Body of pancreas (tissue), 4 donors: ENCODE measurements around the gene SCUBE1. TPM values are rescaled to one million over a fixed set of nuclear protein-coding genes. Genes with fewer than 3 reads are reported as not detected.

Experiments
- ATAC-seq: fragments of 150-250 bp; one replicate; pipeline ENCODE4 v1.9.1; 2016
- DNase-seq, 4 donors: peaks; one replicate each; pipeline ENCODE4 v3.0.0-alpha.2; 2019
- H3K27ac ChIP-seq, 4 donors: fragments of 200-600 bp; sonication (generic); 1 replicate in 3 of 4; 2 replicates in 1 of 4; pipeline versions ENCODE4 v1.5.1 to v1.6.1; 2016 to 2019; ENCODE audit warnings: mild to moderate bottlenecking in 1 of 4, mixed read lengths in 1 of 4, moderate library complexity in 1 of 4
- H3K27me3 ChIP-seq, 2 donors: fragments of 200-600 bp; sonication (generic); one replicate each; pipeline ENCODE4 v1.6.0; 2016; ENCODE audit warnings: mild to moderate bottlenecking in 1 of 2
- H3K36me3 ChIP-seq, 2 donors: fragments of 200-600 bp; sonication (generic); replicated peaks in 1 of 2; 2 replicates each; pipeline ENCODE4 v1.5.1; 2016; ENCODE audit warnings: low read depth in 2 of 2; ENCODE audit not compliant: insufficient read depth in 1 of 2
- H3K4me1 ChIP-seq: fragments of 200-600 bp; sonication (generic); one replicate; pipeline ENCODE4 v1.6.0; 2016
- H3K4me3 ChIP-seq, 2 donors: fragments of 200-600 bp; sonication (generic); 1 replicate in 1 of 2; 2 replicates in 1 of 2; pipeline ENCODE4 v1.5.1; 2016 to 2019
- H3K9me3 ChIP-seq, 3 donors: fragments of 200-600 bp; sonication (generic); 1 replicate in 2 of 3; 2 replicates in 1 of 3; pipeline ENCODE4 v1.5.1; 2016
- CTCF ChIP-seq, 7 experiments: fragments of 450-650 bp in 4 of 7; fragments of 200-600 bp in 3 of 7; sonication (generic) in 3 of 7; IDR thresholded peaks; one replicate each; pipeline ENCODE4 v1.5.1; 2016 to 2019; ENCODE audit warnings: antibody characterized with exemption in 7 of 7
- POLR2A ChIP-seq, 3 donors: fragments of 450-650 bp; IDR thresholded peaks; one replicate each; pipeline ENCODE4 v1.6.1; 2016; ENCODE audit warnings: antibody characterized with exemption in 3 of 3, mild to moderate bottlenecking in 2 of 3
- WGBS, 2 donors: methylation state at CpG; one replicate each; pipeline ENCODE4 v1.1.5; 2017; 5-methylcytosine and 5-hydroxymethylcytosine counted together
- intact Hi-C: fragments of 100-400 bp; cut with DNase I; formaldehyde crosslinking; loops from one replicate; pipeline ENCODE4 v1.15.1; 2023
- total RNA-seq, 2 donors: library from RNA; depleted of rRNA; stranded (reverse); fragments of >200 nt; gene quantifications; one replicate each; pipeline ENCODE4 v1.1.0, GENCODE V29; 2016

SCUBE1 gene
- total RNA-seq, 2 donors from 2014 or later, result under 0.01 to 0.26 TPM

DNA sequence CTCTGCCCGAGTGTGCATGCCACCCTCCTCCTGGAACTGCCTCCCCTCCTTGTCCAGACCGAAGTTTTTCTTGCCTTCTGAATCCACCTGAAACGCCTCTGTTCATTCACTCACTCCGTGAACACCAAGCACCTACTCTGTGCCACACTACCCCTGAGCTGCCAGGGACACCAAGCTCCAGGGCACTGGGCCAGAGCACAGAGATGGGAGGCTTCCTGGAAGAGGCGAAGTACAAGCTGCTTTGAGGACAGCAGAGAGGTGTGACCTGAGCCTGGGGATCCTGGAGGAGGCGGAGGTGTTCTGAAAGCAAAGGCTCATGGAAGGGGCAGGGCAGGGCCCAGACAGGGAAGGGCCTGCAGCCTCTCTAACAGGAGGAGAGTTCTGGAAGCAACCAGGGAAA is 47.5 kb downstream of the SCUBE1 start:
- H3K4me3 ChIP-seq, result no peak overlapping the region
- ATAC-seq (no peak), DNase-seq (no peak)
- TF ChIP-seq CTCF (IDR thresholded peaks at IDR 0.05), result no peak
- no peak for TF ChIP-seq POLR2A (IDR thresholded peaks at IDR 0.05)
- no peaks in the 10 kb centered on the region for H3K9me3 ChIP-seq
- H3K27ac ChIP-seq, result no peak overlapping the region
- no peaks in the 10 kb centered on the region for H3K4me1 ChIP-seq
- no peaks in the 10 kb centered on the region for H3K36me3 ChIP-seq
- H3K27me3 ChIP-seq, result no peaks in the 10 kb centered on the region
- intact Hi-C loops, result no loop called here
- 64 to 79% methylated on average over 5 to 6 of the region's 6 CpGs for WGBS, 2 donors

DNA sequence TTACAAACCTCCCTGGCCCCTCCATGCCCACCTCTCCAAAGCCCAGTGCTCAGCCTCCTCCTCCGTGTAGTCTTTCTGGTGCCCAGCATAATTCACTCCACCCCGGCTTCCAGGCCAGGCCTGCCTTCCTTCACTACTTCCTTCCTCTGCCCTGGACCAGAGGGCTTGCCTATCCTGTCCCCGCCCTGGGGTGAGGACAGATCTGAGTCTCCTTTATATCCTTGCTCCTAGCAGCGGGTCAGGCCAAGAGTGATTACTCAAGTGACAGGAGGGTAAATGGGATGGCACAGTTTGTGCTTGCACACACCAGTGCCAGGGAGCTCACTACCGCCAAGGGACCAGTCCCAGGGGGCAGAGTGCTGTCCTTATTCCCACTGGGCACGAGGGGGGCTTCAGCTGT is 48.0 kb downstream of the SCUBE1 start:
- no peak overlapping the region for H3K4me3 ChIP-seq
- whole genome bisulfite sequencing, 2 donors, result 71 to 76% methylated on average over 4 to 6 of the region's 6 CpGs
- no peaks in the 10 kb centered on the region for H3K4me1 ChIP-seq
- H3K27me3 ChIP-seq, result no peaks in the 10 kb centered on the region
- H3K9me3 ChIP-seq, result no peaks in the 10 kb centered on the region
- no peak overlapping the region for H3K27ac ChIP-seq
- intact Hi-C loops, result no loop called here
- no peak for TF ChIP-seq POLR2A (IDR thresholded peaks at IDR 0.05)
- no peak for TF ChIP-seq CTCF (IDR thresholded peaks at IDR 0.05)
- DNase-seq (no peak), ATAC-seq (no peak)
- H3K36me3 ChIP-seq, result no peaks in the 10 kb centered on the region

GRCh38 chr22:43293655-43294392 is 49.3 kb downstream of the SCUBE1 start:
- ATAC-seq, result no peak
- no peaks in the 10 kb centered on the region for H3K27me3 ChIP-seq
- no peaks in the 10 kb centered on the region for H3K36me3 ChIP-seq
- H3K9me3 ChIP-seq, result no peaks in the 10 kb centered on the region
- intact Hi-C loops, result no loop called here
- H3K4me1 ChIP-seq, result no peaks in the 10 kb centered on the region
- TF ChIP-seq POLR2A (IDR thresholded peaks at IDR 0.05) (no peak), CTCF (IDR thresholded peaks at IDR 0.05) (no peak)
- WGBS, 2 donors, result 77 to 78% methylated on average over 14 to 15 of the region's 15 CpGs
- no peak for DNase-seq
- H3K27ac ChIP-seq, result no peak overlapping the region
- H3K4me3 ChIP-seq, result no peak overlapping the region

GRCh38 chr22:43293259-43293654 is 49.9 kb downstream of the SCUBE1 start:
- Histone ChIP-seq H3K4me3 (no peak overlapping the region), H3K27me3 (no peaks in the 10 kb centered on the region), H3K9me3 (no peaks in the 10 kb centered on the region), H3K36me3 (no peaks in the 10 kb centered on the region), H3K4me1 (no peaks in the 10 kb centered on the region), H3K27ac (no peak overlapping the region)
- TF ChIP-seq CTCF (IDR thresholded peaks at IDR 0.05), result no peak
- TF ChIP-seq POLR2A (IDR thresholded peaks at IDR 0.05), result no peak
- 80 to 82% methylated on average over 4 to 17 of the region's 17 CpGs for WGBS, 2 donors
- no peak for ATAC-seq
- DNase-seq, result no peak
- intact Hi-C loops, result no loop called here

- ATAC-seq, result no peak
- TF ChIP-seq POLR2A (IDR thresholded peaks at IDR 0.05), result no peak
- no peak for TF ChIP-seq CTCF (IDR thresholded peaks at IDR 0.05)
- Histone ChIP-seq H3K27ac (no peak overlapping the region), H3K4me1 (no peaks in the 10 kb centered on the region), H3K4me3 (no peak overlapping the region), H3K27me3 (no peaks in the 10 kb centered on the region), H3K36me3 (no peaks in the 10 kb centered on the region), H3K9me3 (no peaks in the 10 kb centered on the region)
- intact Hi-C loops, result no loop called here
- no peak for DNase-seq
- 73 to 88% methylated on average over 9 of the region's 9 CpGs for WGBS, 2 donors
These were observed 50.5 kb downstream of the SCUBE1 start for GRCh38 chr22:43292630-43293018.
